Activated CD4-positive, alpha-beta T cell treated with anti-CD3 and anti-CD28 coated beads, Interleukin-2, amount 50 U/mL, for 1 hour (primary cell): ENCODE measurements around the gene KCNA2.

ENCODE experiments used
- DNase-seq: peaks from one replicate; pipeline ENCODE4 v3.0.0-alpha.2; 2020

Gene KCNA2

GRCh38 chr1:110628323-110629105, 22.4 kb upstream of the KCNA2 start:
- no peak for DNase-seq

- DNase-seq = no peak
These were observed 21.6 kb upstream of the KCNA2 start for GRCh38 chr1:110627764-110628163.

GRCh38 chr1:110626889-110627288, 20.7 kb upstream of the KCNA2 start:
- DNase-seq = no peak

GRCh38 chr1:110620686-110621085, 14.5 kb upstream of the KCNA2 start:
- DNase-seq = no peak

- no peak for DNase-seq
These were observed 14.1 kb upstream of the KCNA2 start for GRCh38 chr1:110620250-110620615.

- DNase-seq = peak; percentile 90
These were observed 13.5 kb upstream of the KCNA2 start for GRCh38 chr1:110619412-110620249.

- no peak for DNase-seq
These were observed 12.5 kb upstream of the KCNA2 start for GRCh38 chr1:110618668-110619067.

GRCh38 chr1:110617589-110617988, 11.4 kb upstream of the KCNA2 start:
- DNase-seq = no peak

GRCh38 chr1:110617116-110617515, 11.0 kb upstream of the KCNA2 start:
- DNase-seq = no peak

- DNase-seq = no peak
These were observed 10.4 kb upstream of the KCNA2 start for GRCh38 chr1:110616587-110616986.

- DNase-seq = peak; percentile 45
These were observed 9.5 kb upstream of the KCNA2 start for GRCh38 chr1:110615548-110616130.

GRCh38 chr1:110612060-110612745, 6.0 kb upstream of the KCNA2 start:
- DNase-seq = no peak

GRCh38 chr1:110610696-110611286, 4.6 kb upstream of the KCNA2 start:
- DNase-seq = no peak

- no peak for DNase-seq
These were observed 3.9 kb upstream of the KCNA2 start for GRCh38 chr1:110610084-110610483.

GRCh38 chr1:110608247-110608646, 2.1 kb upstream of the KCNA2 start:
- DNase-seq = no peak

- no peak for DNase-seq
These were observed 1.5 kb upstream of the KCNA2 start for GRCh38 chr1:110607536-110608230.

- peak; percentile 14 for DNase-seq
These were observed 738 bp upstream of the KCNA2 start for GRCh38 chr1:110606657-110607535.

GRCh38 chr1:110605446-110605845, 712 bp downstream of the KCNA2 start:
- DNase-seq = no peak

GRCh38 chr1:110604586-110605148, 1.5 kb downstream of the KCNA2 start:
- DNase-seq = no peak

- DNase-seq = no peak
These were observed 3.1 kb downstream of the KCNA2 start for GRCh38 chr1:110603058-110603457.

GRCh38 chr1:110602466-110602865, 3.7 kb downstream of the KCNA2 start:
- DNase-seq = no peak
